H1 (cell line): ENCODE measurements around the gene KLF16. TPM values are rescaled to one million over a fixed set of nuclear protein-coding genes. Genes with fewer than 3 reads are reported as not detected.

Experiments used
- CTCF ChIA-PET: fragments of 300-600 bp; sonication (Branson Sonifier 250); formaldehyde crosslinking; loops from one replicate; lab custom pipeline; 2021; ENCODE audit not compliant: partially characterized antibody; lab: Charles Lee
- POLR2A ChIA-PET: fragments of 300-600 bp; sonication (Branson Sonifier 250); formaldehyde crosslinking; loops from one replicate; lab custom pipeline; 2021; ENCODE audit warnings: inconsistent platforms; ENCODE audit not compliant: partially characterized antibody; lab: Charles Lee
- DNase-seq, 2 experiments: peaks; one replicate each; pipeline versions ENCODE4 v3.0.0 to v3.0.0-alpha.2; 2010 to 2022; ENCODE audit warnings: low spot score in 2 of 2, low read depth in 1 of 2, mixed read lengths in 1 of 2
- FAIRE-seq: peaks from 2 replicates; lab custom pipeline; 2011; peaks lifted over from hg19 to GRCh38; lab: Jason Lieb, UNC
- H2AFZ ChIP-seq: 2 replicates; pipeline ENCODE4 v1.8.1; 2012; ENCODE audit warnings: low read length, inconsistent platforms
- H2AK5ac ChIP-seq: 2 replicates; pipeline ENCODE4 v1.6.1; 2013; ENCODE audit warnings: low read depth, low read length
- H2BK120ac ChIP-seq: replicated peaks from 2 replicates; pipeline ENCODE3; 2013; ENCODE audit warnings: low read depth, low read length, inconsistent platforms
- H2BK12ac ChIP-seq: 2 replicates; pipeline ENCODE4 v1.6.1; 2013; ENCODE audit warnings: low read depth, low read length
- H2BK15ac ChIP-seq: 2 replicates; pipeline ENCODE4 v1.6.1; 2013; ENCODE audit warnings: low read length
- H2BK20ac ChIP-seq: 2 replicates; pipeline ENCODE4 v1.6.1; 2013; ENCODE audit warnings: low read length
- H2BK5ac ChIP-seq: 2 replicates; pipeline ENCODE4 v1.6.1; 2013; ENCODE audit warnings: low read depth, low read length
- H3K14ac ChIP-seq: 2 replicates; pipeline ENCODE4 v1.6.1; 2013; ENCODE audit warnings: inconsistent platforms; ENCODE audit not compliant: insufficient read length
- H3K18ac ChIP-seq: 2 replicates; pipeline ENCODE4 v1.6.1; 2013; ENCODE audit warnings: low read length; ENCODE audit errors: extremely low read depth
- H3K23ac ChIP-seq: 2 replicates; pipeline ENCODE4 v1.6.1; 2013; ENCODE audit warnings: inconsistent platforms; ENCODE audit not compliant: insufficient read length
- H3K23me2 ChIP-seq: 2 replicates; pipeline ENCODE4 v1.6.1; 2013; ENCODE audit warnings: low read depth, low read length
- H3K27ac ChIP-seq: 2 replicates; pipeline ENCODE4 v1.6.1; 2011; ENCODE audit warnings: low read depth, low read length, inconsistent platforms
- H3K27me3 ChIP-seq, 4 experiments: replicated peaks in 1 of 4; 1 replicate in 1 of 4; 2 replicates in 3 of 4; pipeline versions ENCODE4 v1.6.1 to v1.8.1; 2011 to 2013; ENCODE audit warnings: low read length in 3 of 4, mild to moderate bottlenecking in 3 of 4, inconsistent platforms in 2 of 4, mixed read lengths in 2 of 4, moderate library complexity in 1 of 4; ENCODE audit not compliant: control insufficient read depth in 3 of 4, insufficient read depth in 3 of 4; ENCODE audit errors: extremely low read depth in 1 of 4
- H3K36me3 ChIP-seq, 4 experiments: 2 replicates each; pipeline versions ENCODE4 v1.6.1 to v1.8.1; 2011 to 2013; ENCODE audit warnings: mild to moderate bottlenecking in 4 of 4, low read length in 3 of 4, moderate library complexity in 2 of 4, control low read depth in 1 of 4, inconsistent platforms in 1 of 4; ENCODE audit not compliant: insufficient read depth in 4 of 4, control insufficient read depth in 2 of 4
- H3K4ac ChIP-seq: replicated peaks from 2 replicates; pipeline ENCODE3; 2013; ENCODE audit warnings: low read length, low read depth, mixed read lengths, inconsistent platforms; ENCODE audit not compliant: insufficient read length
- H3K4me1 ChIP-seq, 4 experiments: replicated peaks in 1 of 4; 1 replicate in 1 of 4; 2 replicates in 3 of 4; pipeline versions ENCODE4 v1.6.1 to v1.8.1; 2011 to 2013; ENCODE audit warnings: low read length in 3 of 4, inconsistent platforms in 2 of 4, mixed read lengths in 1 of 4; ENCODE audit not compliant: insufficient read depth in 4 of 4, control insufficient read depth in 3 of 4
- H3K4me2 ChIP-seq, 2 experiments: 2 replicates each; pipeline versions ENCODE4 v1.6.1 to v1.8.1; 2011 to 2013; ENCODE audit warnings: low read depth in 2 of 2, low read length in 2 of 2, control low read depth in 1 of 2, inconsistent platforms in 1 of 2, mild to moderate bottlenecking in 1 of 2; ENCODE audit not compliant: insufficient read depth in 1 of 2
- H3K4me3 ChIP-seq, 4 experiments: fragments of 200-600, 300-600 bp in 1 of 4; sonication (generic), shearing (Covaris generic), sonication (Bioruptor Twin) in 1 of 4; 2 replicates each; pipeline versions ENCODE4 v1.5.1 to v1.8.1; 2011 to 2016; ENCODE audit warnings: low read length in 4 of 4, low read depth in 3 of 4, control low read depth in 2 of 4, inconsistent platforms in 2 of 4, mild to moderate bottlenecking in 2 of 4, mixed read lengths in 1 of 4, moderate library complexity in 1 of 4; ENCODE audit not compliant: insufficient read depth in 2 of 4; ENCODE audit errors: extremely low read depth in 1 of 4
- H3K56ac ChIP-seq: replicated peaks from 2 replicates; pipeline ENCODE3; 2013; ENCODE audit warnings: low read depth, mild to moderate bottlenecking, mixed read lengths, low read length, inconsistent platforms; ENCODE audit not compliant: insufficient read length
- H3K79me1 ChIP-seq: 2 replicates; pipeline ENCODE4 v1.6.1; 2013; ENCODE audit warnings: low read depth, low read length, control low read depth
- H3K79me2 ChIP-seq, 2 experiments: 2 replicates each; pipeline versions ENCODE4 v1.6.1 to v1.8.1; 2012 to 2013; ENCODE audit warnings: low read length in 2 of 2, mild to moderate bottlenecking in 2 of 2, inconsistent platforms in 1 of 2; ENCODE audit not compliant: insufficient read depth in 2 of 2, control insufficient read depth in 1 of 2
- H3K9ac ChIP-seq, 4 experiments: replicated peaks in 1 of 4; 1 replicate in 1 of 4; 2 replicates in 3 of 4; pipeline versions ENCODE4 v1.6.1 to v1.8.1; 2011 to 2013; ENCODE audit warnings: low read depth in 3 of 4, low read length in 3 of 4, control low read depth in 2 of 4, mild to moderate bottlenecking in 2 of 4, moderate library complexity in 2 of 4, inconsistent platforms in 1 of 4; ENCODE audit errors: extremely low read depth in 1 of 4
- H3K9me3 ChIP-seq, 2 experiments: 2 replicates each; pipeline versions ENCODE4 v1.6.1 to v1.8.1; 2012 to 2013; ENCODE audit warnings: mild to moderate bottlenecking in 2 of 2, moderate library complexity in 2 of 2, control low read depth in 1 of 2, inconsistent platforms in 1 of 2, low read depth in 1 of 2, low read length in 1 of 2, mixed read lengths in 1 of 2; ENCODE audit not compliant: insufficient read depth in 2 of 2
- H4K20me1 ChIP-seq, 2 experiments: replicated peaks in 1 of 2; 2 replicates each; pipeline versions ENCODE3 to v1.8.1; 2011 to 2013; ENCODE audit warnings: inconsistent platforms in 2 of 2, low read length in 2 of 2, mild to moderate bottlenecking in 1 of 2; ENCODE audit not compliant: insufficient read depth in 2 of 2, control insufficient read depth in 1 of 2
- H4K5ac ChIP-seq: 2 replicates; pipeline ENCODE4 v1.6.1; 2013; ENCODE audit warnings: low read length, low read depth, mixed read lengths, inconsistent platforms; ENCODE audit not compliant: insufficient read length
- H4K8ac ChIP-seq: 2 replicates; pipeline ENCODE4 v1.8.0; 2013; ENCODE audit warnings: mild to moderate bottlenecking, moderate library complexity, low read length, inconsistent platforms; ENCODE audit not compliant: insufficient read depth; ENCODE audit errors: extremely low read depth
- H4K91ac ChIP-seq: replicated peaks from 2 replicates; pipeline ENCODE3; 2013; ENCODE audit warnings: low read length, mixed read lengths, inconsistent platforms; ENCODE audit not compliant: insufficient read length
- CBX5 ChIP-seq: fragments of 300-800, 300-1000 bp; sonication (generic); IDR thresholded peaks from 2 replicates; pipeline ENCODE4 v1.7.1; 2016; ENCODE audit warnings: antibody characterized with exemption, low read length, low read depth
- CEBPB ChIP-seq: IDR thresholded peaks from 2 replicates; pipeline ENCODE4 v1.6.1; 2012; ENCODE audit warnings: low read depth, low read length
- EGR1 ChIP-seq: IDR thresholded peaks from 2 replicates; pipeline ENCODE4 v1.6.1; 2011; ENCODE audit warnings: low read depth, low read length, borderline replicate concordance
- EZH2 ChIP-seq: fragments of 200-600 bp; sonication (generic); IDR thresholded peaks from 2 replicates; pipeline ENCODE4 v1.7.1; 2012; ENCODE audit warnings: low read depth, mild to moderate bottlenecking, moderate library complexity, low read length, inconsistent platforms; ENCODE audit not compliant: severe bottlenecking
- MAFK ChIP-seq: IDR thresholded peaks from 2 replicates; pipeline ENCODE4 v1.6.1; 2012; ENCODE audit warnings: low read depth, mild to moderate bottlenecking, improper control_type of control experiment, low read length
- POLR2A ChIP-seq, 2 experiments: IDR thresholded peaks; 1 replicate in 1 of 2; 2 replicates in 1 of 2; pipeline ENCODE4 v1.6.1; 2011; ENCODE audit warnings: low read depth in 2 of 2, low read length in 2 of 2, mild to moderate bottlenecking in 2 of 2; ENCODE audit errors: control extremely low read depth in 1 of 2
- RFX5 ChIP-seq: IDR thresholded peaks from 2 replicates; pipeline ENCODE4 v1.6.1; 2011; ENCODE audit warnings: low read depth, low read length, improper control_type of control experiment, borderline replicate concordance
- SIX5 ChIP-seq: IDR thresholded peaks from 2 replicates; pipeline ENCODE4 v1.6.1; 2011; ENCODE audit warnings: mild to moderate bottlenecking, low read depth, low read length
- SP1 ChIP-seq: IDR thresholded peaks from 2 replicates; pipeline ENCODE4 v1.6.1; 2011; ENCODE audit warnings: low read depth, low read length
- SP2 ChIP-seq: IDR thresholded peaks from 2 replicates; pipeline ENCODE4 v1.6.1; 2012; ENCODE audit warnings: mild to moderate bottlenecking, low read length, inconsistent platforms
- SRF ChIP-seq: IDR thresholded peaks from 2 replicates; pipeline ENCODE4 v1.6.1; 2011; ENCODE audit warnings: mild to moderate bottlenecking, low read depth, low read length, moderate library complexity
- SUZ12 ChIP-seq: fragments of 200-600 bp; sonication (generic); IDR thresholded peaks from 2 replicates; pipeline ENCODE4 v1.6.1; 2012; ENCODE audit warnings: mild to moderate bottlenecking, inconsistent platforms, low read length, moderate library complexity, mixed read lengths
- TCF12 ChIP-seq: IDR thresholded peaks from 2 replicates; pipeline ENCODE4 v1.6.1; 2011; ENCODE audit warnings: low read depth, mild to moderate bottlenecking, low read length
- WGBS, 2 experiments: shearing (Covaris generic) in 1 of 2; methylation state at CpG; one replicate each; pipeline versions ENCODE4 v1.1.6 to v1.1.7; 2013 to 2015; ENCODE audit warnings: low lambda C conversion rate in 2 of 2, mixed read lengths in 2 of 2, inconsistent platforms in 1 of 2, low coverage in 1 of 2, missing lambda C conversion rate in 1 of 2; ENCODE audit not compliant: insufficient replicate concordance in 2 of 2, insufficient coverage in 1 of 2, insufficient read length in 1 of 2; ENCODE audit errors: extremely low coverage in 1 of 2, missing lambda C conversion rate in 1 of 2; 5-methylcytosine and 5-hydroxymethylcytosine counted together
- polyA plus RNA-seq, 7 experiments: library from polyadenylated mRNA; depleted of rRNA in 3 of 7; stranded (reverse) in 5 of 7; unstranded in 2 of 7; fragments of >200 nt in 5 of 7; fragments of 200-250 nt in 2 of 7; gene quantifications; 1 replicate in 5 of 7; 2 replicates in 1 of 7; 4 replicates in 1 of 7; pipeline versions ENCODE4 v1.2.1 to v1.2.3, GENCODE V29; 2011 to 2013; ENCODE audit warnings: missing spikeins in 2 of 7, mixed read lengths in 2 of 7
- total RNA-seq: library from RNA; stranded (reverse); fragmentation: NEBNext Ultra II Directional; extraction: Animal tissue kit (Norgen Biotek cat#: 25700); gene quantifications from 2 replicates; pipeline ENCODE4 v1.2.1, GENCODE V29; 2021
- TF ChIP-seq, protein P1 (sequence below): IDR thresholded peaks from 2 replicates; pipeline ENCODE4 v1.6.1; 2012; ENCODE audit warnings: inconsistent platforms

Gene KLF16
- total and polyA plus RNA-seq, 2 of the 8 experiments (the other 6 are each of a cell fraction or from before 2014, with no cell fraction given), result 14.3 to 45.9 TPM

DNA sequence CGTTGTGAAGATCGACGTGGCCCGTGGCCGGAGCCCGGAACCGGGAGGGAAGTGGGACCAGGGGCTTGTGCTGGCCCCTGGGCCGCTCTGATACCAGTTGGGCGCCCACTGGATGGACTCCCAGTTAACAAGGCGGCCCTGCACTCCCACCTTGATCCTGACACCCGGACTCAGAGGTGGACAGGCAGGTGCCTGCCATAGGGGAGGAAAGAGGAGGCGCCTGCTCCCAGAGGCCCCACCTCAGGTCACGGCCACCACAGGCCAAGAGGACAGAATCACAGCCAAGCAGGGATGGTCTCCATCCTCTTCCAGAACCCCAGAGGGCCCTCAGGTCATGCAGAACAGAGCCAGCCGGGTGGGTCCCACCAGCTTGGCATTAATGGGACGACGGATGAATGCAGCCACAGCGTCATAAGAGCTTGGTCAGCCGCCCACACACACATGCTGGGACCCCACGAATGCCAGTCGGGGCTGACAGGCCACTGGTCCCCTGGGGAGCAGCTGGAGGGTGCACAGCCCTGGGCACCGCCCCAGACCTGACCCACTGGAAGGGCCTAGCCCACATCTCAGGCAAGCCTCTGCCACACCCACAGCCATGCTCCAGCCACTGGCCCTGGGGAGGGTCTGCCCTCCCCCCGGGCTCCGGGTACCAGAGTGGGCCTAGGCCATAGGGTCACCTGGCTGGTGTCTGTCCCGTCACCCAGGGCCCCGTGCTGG lies 9.6 kb upstream of the KLF16 start:
- Histone ChIP-seq H2BK5ac (no peak overlapping the region), H3K27ac (no peak overlapping the region), H3K79me1 (peaks cover 4% of the 10 kb centered on the region), H2BK15ac (no peak overlapping the region), H3K4me3 (no peak overlapping the region), H2BK12ac (no peak overlapping the region), H3K4ac (no peak overlapping the region), H2BK120ac (no peak overlapping the region), H3K23me2 (peaks cover 14% of the 10 kb centered on the region), H3K4me1 (peaks cover 0 to 7% (median 2%) of the 10 kb centered on the region in 4 experiments; a peak in 5 of 7 replicates), H4K5ac (no peak overlapping the region), H3K9me3 (no peaks in the 10 kb centered on the region), H3K79me2 (peaks cover 0 to 33% of the 10 kb centered on the region in 2 experiments; a peak in 3 of 4 replicates), H3K23ac (no peak overlapping the region), H4K8ac (no peak overlapping the region; the same call in 1 of the 2 replicates), H2AK5ac (no peak overlapping the region), H4K91ac (no peak overlapping the region), H3K4me2 (no peak overlapping the region), H3K14ac (no peak overlapping the region), H3K36me3 (no peaks in the 10 kb centered on the region), H3K27me3 (no peaks in the 10 kb centered on the region), H3K9ac (no peak overlapping the region), H3K56ac (no peak overlapping the region), H4K20me1 (peaks cover 2 to 7% of the 10 kb centered on the region in 2 experiments), H3K18ac (no peak overlapping the region), H2AFZ (no peak overlapping the region), H2BK20ac (no peak overlapping the region)
- POLR2A ChIA-PET, result interaction anchor here (0.7 to 1.3 kb wide), 3 partner anchors 14 to 179 kb away, joined by 3 to 4 read pairs (median 4); no protein-coding TSS in a partner anchor
- DNase-seq (no peak), FAIRE-seq (no peak)
- CTCF ChIA-PET, result no interaction called here
- TF ChIP-seq TCF12 (no peak), SP2 (no peak), SIX5 (no peak), CBX5 (no peak), POLR2A (IDR thresholded peaks at IDR 0.05; ENCODE audit: control extremely low read depth in 1 of 2, low read depth in 2 of 2, low read length in 2 of 2) (no peak), CEBPB (no peak), EGR1 (no peak), SP1 (no peak), RFX5 (no peak), SUZ12 (no peak), SRF (no peak), EZH2 (no peak), MAFK (no peak)
- TF ChIP-seq, protein P1, sequence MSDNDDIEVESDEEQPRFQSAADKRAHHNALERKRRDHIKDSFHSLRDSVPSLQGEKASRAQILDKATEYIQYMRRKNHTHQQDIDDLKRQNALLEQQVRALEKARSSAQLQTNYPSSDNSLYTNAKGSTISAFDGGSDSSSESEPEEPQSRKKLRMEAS, result no peak
- 87% methylated on average over 23 of the region's 25 CpGs; no CpG with 5 or more reads in 1 of the 2 experiments for WGBS, 2 experiments
